ENCODE results near the gene SLC35A5.
A peak's percentile ranks its signal among the peaks of the same experiment; 100 is the strongest.

DNA sequence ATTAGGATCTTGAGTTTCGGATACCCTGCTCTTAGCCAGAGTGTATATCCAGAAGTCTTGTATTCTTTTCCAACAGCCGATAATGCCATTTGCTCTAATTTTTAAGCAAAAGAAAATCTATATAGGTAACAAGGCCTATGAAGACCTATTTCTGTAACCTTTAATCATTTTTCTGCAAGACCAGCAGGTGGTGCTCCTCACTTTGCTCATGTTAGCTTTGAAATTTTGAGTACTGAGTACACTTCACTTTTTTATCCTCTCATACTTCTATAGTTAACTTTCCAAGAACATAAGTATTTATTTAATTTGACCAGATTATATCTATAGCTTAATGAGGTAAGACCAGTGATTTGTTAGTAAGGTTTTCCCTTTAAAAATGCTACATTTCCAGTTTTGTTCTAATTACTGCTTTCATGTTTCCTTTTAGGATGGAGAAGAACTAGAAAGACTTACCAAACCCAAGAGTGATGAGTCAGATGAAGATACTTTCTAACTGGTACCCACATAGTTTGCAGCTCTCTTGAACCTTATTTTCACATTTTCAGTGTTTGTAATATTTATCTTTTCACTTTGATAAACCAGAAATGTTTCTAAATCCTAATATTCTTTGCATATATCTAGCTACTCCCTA is 20.5 kb downstream of the SLC35A5 start:
- no peak for TF ChIP-seq EWSR1 (IDR thresholded peaks at IDR 0.05; ENCODE audit: borderline replicate concordance, low read depth, partially characterized antibody)
- TF ChIP-seq, protein P1, sequence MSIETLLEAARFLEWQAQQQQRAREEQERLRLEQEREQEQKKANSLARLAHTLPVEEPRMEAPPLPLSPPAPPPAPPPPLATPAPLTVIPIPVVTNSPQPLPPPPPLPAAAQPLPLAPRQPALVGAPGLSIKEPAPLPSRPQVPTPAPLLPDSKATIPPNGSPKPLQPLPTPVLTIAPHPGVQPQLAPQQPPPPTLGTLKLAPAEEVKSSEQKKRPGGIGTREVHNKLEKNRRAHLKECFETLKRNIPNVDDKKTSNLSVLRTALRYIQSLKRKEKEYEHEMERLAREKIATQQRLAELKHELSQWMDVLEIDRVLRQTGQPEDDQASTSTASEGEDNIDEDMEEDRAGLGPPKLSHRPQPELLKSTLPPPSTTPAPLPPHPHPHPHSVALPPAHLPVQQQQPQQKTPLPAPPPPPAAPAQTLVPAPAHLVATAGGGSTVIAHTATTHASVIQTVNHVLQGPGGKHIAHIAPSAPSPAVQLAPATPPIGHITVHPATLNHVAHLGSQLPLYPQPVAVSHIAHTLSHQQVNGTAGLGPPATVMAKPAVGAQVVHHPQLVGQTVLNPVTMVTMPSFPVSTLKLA (conservative IDR thresholded peaks at IDR 0.05) = no peak
- no peak for TF ChIP-seq TOE1 (IDR thresholded peaks at IDR 0.05; ENCODE audit: borderline replicate concordance)
- no peak for TF ChIP-seq TOE1 (CRISPR knock-in tag; IDR thresholded peaks at IDR 0.05; ENCODE audit: borderline replicate concordance, low read depth)
- TF ChIP-seq, protein P2, sequence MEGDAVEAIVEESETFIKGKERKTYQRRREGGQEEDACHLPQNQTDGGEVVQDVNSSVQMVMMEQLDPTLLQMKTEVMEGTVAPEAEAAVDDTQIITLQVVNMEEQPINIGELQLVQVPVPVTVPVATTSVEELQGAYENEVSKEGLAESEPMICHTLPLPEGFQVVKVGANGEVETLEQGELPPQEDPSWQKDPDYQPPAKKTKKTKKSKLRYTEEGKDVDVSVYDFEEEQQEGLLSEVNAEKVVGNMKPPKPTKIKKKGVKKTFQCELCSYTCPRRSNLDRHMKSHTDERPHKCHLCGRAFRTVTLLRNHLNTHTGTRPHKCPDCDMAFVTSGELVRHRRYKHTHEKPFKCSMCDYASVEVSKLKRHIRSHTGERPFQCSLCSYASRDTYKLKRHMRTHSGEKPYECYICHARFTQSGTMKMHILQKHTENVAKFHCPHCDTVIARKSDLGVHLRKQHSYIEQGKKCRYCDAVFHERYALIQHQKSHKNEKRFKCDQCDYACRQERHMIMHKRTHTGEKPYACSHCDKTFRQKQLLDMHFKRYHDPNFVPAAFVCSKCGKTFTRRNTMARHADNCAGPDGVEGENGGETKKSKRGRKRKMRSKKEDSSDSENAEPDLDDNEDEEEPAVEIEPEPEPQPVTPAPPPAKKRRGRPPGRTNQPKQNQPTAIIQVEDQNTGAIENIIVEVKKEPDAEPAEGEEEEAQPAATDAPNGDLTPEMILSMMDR (IDR thresholded peaks at IDR 0.05 in 2 of 3, conservative IDR thresholded peaks at IDR 0.05 in 1 of 3; ENCODE audit: insufficient read depth in 2 of 3, low read depth in 1 of 3, low read length in 3 of 3) = peak; percentile 30 to 72 (median 40); a peak in 5 of 6 replicates
- no peak for TF ChIP-seq CXXC5 (CRISPR knock-in tag; IDR thresholded peaks at IDR 0.05)
- TF ChIP-seq ZNF324 (CRISPR knock-in tag; IDR thresholded peaks at IDR 0.05) = no peak
- no peak for TF ChIP-seq ZNF408 (CRISPR knock-in tag; IDR thresholded peaks at IDR 0.05; ENCODE audit: low read depth)
- TF ChIP-seq ZNF644 (tag; IDR thresholded peaks at IDR 0.05; ENCODE audit: low read depth) = no peak
- no peak for TF ChIP-seq CBX5 (IDR thresholded peaks at IDR 0.05; ENCODE audit: borderline replicate concordance, low read depth)
- no peak for TF ChIP-seq POLR2AphosphoS5 (IDR thresholded peaks at IDR 0.05; ENCODE audit: control insufficient read depth, insufficient read depth, low read depth, low read length)
- no peak for TF ChIP-seq GABPB1 (CRISPR knock-in tag; IDR thresholded peaks at IDR 0.05)
- TF ChIP-seq, protein P3, sequence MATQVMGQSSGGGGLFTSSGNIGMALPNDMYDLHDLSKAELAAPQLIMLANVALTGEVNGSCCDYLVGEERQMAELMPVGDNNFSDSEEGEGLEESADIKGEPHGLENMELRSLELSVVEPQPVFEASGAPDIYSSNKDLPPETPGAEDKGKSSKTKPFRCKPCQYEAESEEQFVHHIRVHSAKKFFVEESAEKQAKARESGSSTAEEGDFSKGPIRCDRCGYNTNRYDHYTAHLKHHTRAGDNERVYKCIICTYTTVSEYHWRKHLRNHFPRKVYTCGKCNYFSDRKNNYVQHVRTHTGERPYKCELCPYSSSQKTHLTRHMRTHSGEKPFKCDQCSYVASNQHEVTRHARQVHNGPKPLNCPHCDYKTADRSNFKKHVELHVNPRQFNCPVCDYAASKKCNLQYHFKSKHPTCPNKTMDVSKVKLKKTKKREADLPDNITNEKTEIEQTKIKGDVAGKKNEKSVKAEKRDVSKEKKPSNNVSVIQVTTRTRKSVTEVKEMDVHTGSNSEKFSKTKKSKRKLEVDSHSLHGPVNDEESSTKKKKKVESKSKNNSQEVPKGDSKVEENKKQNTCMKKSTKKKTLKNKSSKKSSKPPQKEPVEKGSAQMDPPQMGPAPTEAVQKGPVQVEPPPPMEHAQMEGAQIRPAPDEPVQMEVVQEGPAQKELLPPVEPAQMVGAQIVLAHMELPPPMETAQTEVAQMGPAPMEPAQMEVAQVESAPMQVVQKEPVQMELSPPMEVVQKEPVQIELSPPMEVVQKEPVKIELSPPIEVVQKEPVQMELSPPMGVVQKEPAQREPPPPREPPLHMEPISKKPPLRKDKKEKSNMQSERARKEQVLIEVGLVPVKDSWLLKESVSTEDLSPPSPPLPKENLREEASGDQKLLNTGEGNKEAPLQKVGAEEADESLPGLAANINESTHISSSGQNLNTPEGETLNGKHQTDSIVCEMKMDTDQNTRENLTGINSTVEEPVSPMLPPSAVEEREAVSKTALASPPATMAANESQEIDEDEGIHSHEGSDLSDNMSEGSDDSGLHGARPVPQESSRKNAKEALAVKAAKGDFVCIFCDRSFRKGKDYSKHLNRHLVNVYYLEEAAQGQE (IDR thresholded peaks at IDR 0.05; ENCODE audit: borderline replicate concordance) = no peak; the same call in 1 of the 2 replicates
- TF ChIP-seq, protein P3 (CRISPR knock-in tag; IDR thresholded peaks at IDR 0.05; ENCODE audit: low read depth) = no peak

Measured in K562 (cell line).